Ramos (cell line): ENCODE results near the gene MAML3.

Experiments
- in situ Hi-C: fragments of 300-500 bp; cut with MboI; formaldehyde crosslinking; loops from one replicate; pipeline ENCODE4 v1.14.3; 2022; ENCODE audit warnings: low sequenced_read_pairs; ENCODE audit not compliant: unreplicated experiment

MAML3 gene

GRCh38 chr4:140157341-140157740 is 3.4 kb upstream of the MAML3 start:
- in situ Hi-C loops, result no loop called here

- in situ Hi-C loops, result no loop called here
Measured at GRCh38 chr4:140156529-140157171, 2.7 kb upstream of the MAML3 start.

GRCh38 chr4:140154572-140154891 is 548 bp upstream of the MAML3 start:
- in situ Hi-C loops, result no loop called here

- in situ Hi-C loops, result no loop called here
Measured at GRCh38 chr4:140153419-140153717, 616 bp downstream of the MAML3 start.

GRCh38 chr4:140152751-140153418 is 1.1 kb downstream of the MAML3 start:
- in situ Hi-C loops, result no loop called here

- in situ Hi-C loops, result no loop called here
Measured at GRCh38 chr4:140152013-140152703, 1.8 kb downstream of the MAML3 start.

GRCh38 chr4:140151699-140152012 is 2.3 kb downstream of the MAML3 start:
- in situ Hi-C loops, result no loop called here

GRCh38 chr4:140150886-140151698 is 2.9 kb downstream of the MAML3 start:
- in situ Hi-C loops, result no loop called here

- in situ Hi-C loops, result no loop called here
Measured at GRCh38 chr4:140150636-140150885, 3.4 kb downstream of the MAML3 start.

- in situ Hi-C loops, result no loop called here
Measured at GRCh38 chr4:140149846-140150635, 3.9 kb downstream of the MAML3 start.

- in situ Hi-C loops, result no loop called here
Measured at GRCh38 chr4:140144050-140144449, 9.9 kb downstream of the MAML3 start.

GRCh38 chr4:140141210-140141835 is 12.7 kb downstream of the MAML3 start:
- in situ Hi-C loops, result no loop called here

- in situ Hi-C loops, result no loop called here
Measured at GRCh38 chr4:140140566-140140965, 13.4 kb downstream of the MAML3 start.

- in situ Hi-C loops, result no loop called here
Measured at GRCh38 chr4:140138428-140138827, 15.6 kb downstream of the MAML3 start.

GRCh38 chr4:140137671-140138070 is 16.3 kb downstream of the MAML3 start:
- in situ Hi-C loops, result no loop called here

GRCh38 chr4:140136509-140136908 is 17.5 kb downstream of the MAML3 start:
- in situ Hi-C loops, result no loop called here

GRCh38 chr4:140135529-140136088 is 18.4 kb downstream of the MAML3 start:
- in situ Hi-C loops, result no loop called here

- in situ Hi-C loops, result no loop called here
Measured at GRCh38 chr4:140134746-140135425, 19.1 kb downstream of the MAML3 start.

- in situ Hi-C loops, result no loop called here
Measured at GRCh38 chr4:140133576-140133975, 20.4 kb downstream of the MAML3 start.
